ENCODE measurements around the gene RPL6. TPM values are rescaled to one million over a fixed set of nuclear protein-coding genes. Genes with fewer than 3 reads are reported as not detected.

The RPL6 gene
- total RNA-seq, 2 experiments from 2014 or later: 1,954 to 1,972 TPM

GRCh38 chr12:112375105-112375504 lies 34.3 kb downstream of the RPL6 start:
- Mint-ChIP-seq H3K9me3 (no peaks in the 10 kb centered on the region), H3K36me3 (ENCODE audit: low read depth) (no peaks in the 10 kb centered on the region), H3K27ac (no peak overlapping the region), H3K27me3 (no peaks in the 10 kb centered on the region), H3K4me3 (no peak overlapping the region), H3K4me1 (ENCODE audit: low read depth) (peaks cover 13% of the 10 kb centered on the region)
- ChIA-PET POLR2A (interaction anchor here (1.1 kb wide), 1 partner anchor 22 kb away, joined by 3 read pairs; no protein-coding TSS in a partner anchor), CTCF (no interaction called here)
- no peak for DNase-seq
- intact Hi-C loops (cut with micrococcal nuclease): no loop called here
- TF ChIP-seq, protein P1, sequence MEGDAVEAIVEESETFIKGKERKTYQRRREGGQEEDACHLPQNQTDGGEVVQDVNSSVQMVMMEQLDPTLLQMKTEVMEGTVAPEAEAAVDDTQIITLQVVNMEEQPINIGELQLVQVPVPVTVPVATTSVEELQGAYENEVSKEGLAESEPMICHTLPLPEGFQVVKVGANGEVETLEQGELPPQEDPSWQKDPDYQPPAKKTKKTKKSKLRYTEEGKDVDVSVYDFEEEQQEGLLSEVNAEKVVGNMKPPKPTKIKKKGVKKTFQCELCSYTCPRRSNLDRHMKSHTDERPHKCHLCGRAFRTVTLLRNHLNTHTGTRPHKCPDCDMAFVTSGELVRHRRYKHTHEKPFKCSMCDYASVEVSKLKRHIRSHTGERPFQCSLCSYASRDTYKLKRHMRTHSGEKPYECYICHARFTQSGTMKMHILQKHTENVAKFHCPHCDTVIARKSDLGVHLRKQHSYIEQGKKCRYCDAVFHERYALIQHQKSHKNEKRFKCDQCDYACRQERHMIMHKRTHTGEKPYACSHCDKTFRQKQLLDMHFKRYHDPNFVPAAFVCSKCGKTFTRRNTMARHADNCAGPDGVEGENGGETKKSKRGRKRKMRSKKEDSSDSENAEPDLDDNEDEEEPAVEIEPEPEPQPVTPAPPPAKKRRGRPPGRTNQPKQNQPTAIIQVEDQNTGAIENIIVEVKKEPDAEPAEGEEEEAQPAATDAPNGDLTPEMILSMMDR (IDR thresholded peaks at IDR 0.05): no peak
- no peak for ATAC-seq

DNA sequence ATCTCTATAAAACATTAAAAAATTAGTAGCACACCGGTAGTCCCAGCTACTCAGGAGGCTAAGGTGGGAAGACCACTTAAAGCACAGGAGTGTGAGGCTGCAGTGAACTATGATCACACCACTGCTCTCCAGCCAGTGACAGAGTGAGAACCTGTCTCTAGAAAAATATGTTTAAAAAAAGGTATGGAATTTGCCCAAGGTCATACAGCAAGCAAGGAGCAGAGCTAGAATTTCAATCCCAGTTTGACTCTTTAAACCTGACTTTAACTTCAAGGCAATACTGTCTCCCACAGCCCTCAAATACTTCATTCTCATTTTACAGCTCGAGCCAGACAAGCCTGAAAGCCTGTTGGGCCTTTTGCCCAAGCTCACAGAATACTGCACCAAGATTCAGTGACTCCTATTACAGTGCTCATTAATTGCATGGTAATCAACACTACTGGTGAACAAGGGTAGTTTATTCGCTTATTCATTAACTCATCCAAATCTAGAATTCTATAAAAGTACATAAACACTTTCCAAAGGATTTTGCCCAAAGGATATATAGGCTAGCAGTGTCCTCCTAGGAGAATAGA lies 35.2 kb downstream of the RPL6 start:
- ChIA-PET POLR2A (interaction anchor here (0.5 kb wide), 1 partner anchor 415 kb away, joined by 3 read pairs; no protein-coding TSS in a partner anchor), CTCF (no interaction called here)
- Mint-ChIP-seq H3K36me3 (ENCODE audit: low read depth) (no peaks in the 10 kb centered on the region), H3K27ac (no peak overlapping the region), H3K4me3 (no peak overlapping the region), H3K4me1 (ENCODE audit: low read depth) (peaks cover 13% of the 10 kb centered on the region), H3K27me3 (no peaks in the 10 kb centered on the region), H3K9me3 (no peaks in the 10 kb centered on the region)
- TF ChIP-seq, protein P1 (IDR thresholded peaks at IDR 0.05): no peak
- intact Hi-C loops (cut with micrococcal nuclease): no loop called here
- DNase-seq (no peak), ATAC-seq (no peak)

GRCh38 chr12:112370868-112371510 lies 38.4 kb downstream of the RPL6 start:
- intact Hi-C loops (cut with micrococcal nuclease): no loop called here
- CTCF ChIA-PET: interaction anchor here (1.8 kb wide), 1 partner anchor 16 kb away, joined by 9 read pairs; no protein-coding TSS in a partner anchor

DNA sequence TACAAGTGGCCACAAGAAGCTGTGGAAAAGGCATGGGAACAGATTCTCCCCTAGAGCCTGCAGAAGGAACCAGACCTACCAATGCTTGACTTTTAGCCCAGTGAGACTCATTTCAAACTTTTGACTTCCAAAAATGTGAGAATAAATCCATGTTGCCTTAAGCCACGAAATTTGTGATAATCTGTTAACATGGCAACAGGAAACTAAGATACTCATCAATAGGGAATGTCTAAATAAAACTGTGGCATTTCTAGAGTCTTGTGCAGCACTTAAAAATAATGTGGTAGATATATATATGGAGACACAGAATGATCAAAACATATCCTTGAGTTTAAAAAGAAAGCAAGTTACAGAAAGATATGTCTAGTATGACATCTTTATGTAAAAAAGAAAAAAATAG lies 39.2 kb downstream of the RPL6 start:
- Mint-ChIP-seq H3K27ac (no peak overlapping the region), H3K27me3 (no peaks in the 10 kb centered on the region), H3K4me3 (no peak overlapping the region), H3K36me3 (ENCODE audit: low read depth) (no peaks in the 10 kb centered on the region), H3K9me3 (no peaks in the 10 kb centered on the region), H3K4me1 (ENCODE audit: low read depth) (peaks cover 15% of the 10 kb centered on the region)
- no peak for ATAC-seq
- no peak for DNase-seq
- TF ChIP-seq, protein P1 (IDR thresholded peaks at IDR 0.05): no peak
- intact Hi-C loops (cut with micrococcal nuclease): no loop called here
- ChIA-PET POLR2A (no interaction called here), CTCF (no interaction called here)

More at GRCh38 chr12:112370868-112371510, 38.4 kb downstream of the RPL6 start:
- no peaks in the 10 kb centered on the region for H3K27me3 Mint-ChIP-seq
- H3K4me1 Mint-ChIP-seq (ENCODE audit: low read depth): peaks cover 12% of the 10 kb centered on the region
- H3K4me3 Mint-ChIP-seq: no peak overlapping the region
- TF ChIP-seq, protein P1 (IDR thresholded peaks at IDR 0.05): no peak
- DNase-seq: no peak
- POLR2A ChIA-PET: no interaction called here
- H3K36me3 Mint-ChIP-seq (ENCODE audit: low read depth): no peaks in the 10 kb centered on the region
- H3K9me3 Mint-ChIP-seq: no peaks in the 10 kb centered on the region
- no peak for ATAC-seq
- no peak overlapping the region for H3K27ac Mint-ChIP-seq

DNA sequence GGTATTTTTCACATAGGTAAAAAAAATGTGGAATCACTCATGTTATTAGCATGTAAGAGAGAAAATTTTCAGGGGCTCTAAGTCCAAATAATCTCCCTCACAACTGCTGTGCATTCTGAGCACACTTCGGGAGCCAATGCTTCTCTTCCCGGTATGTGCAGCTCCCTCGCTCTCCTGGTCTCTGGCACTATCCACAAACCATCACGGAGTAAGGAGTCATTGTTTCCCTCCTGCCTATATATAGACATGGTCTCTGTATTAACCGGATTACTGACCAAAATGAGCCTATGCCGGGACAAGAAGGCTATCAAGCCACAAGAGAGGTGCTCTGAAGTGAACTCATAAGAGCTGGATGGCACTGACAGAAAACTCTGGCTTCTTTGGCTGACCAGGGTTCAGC lies 40.5 kb downstream of the RPL6 start:
- POLR2A ChIA-PET: no interaction called here
- DNase-seq (no peak), ATAC-seq (no peak)
- intact Hi-C loops (cut with micrococcal nuclease): no loop called here
- no peaks in the 10 kb centered on the region for H3K27me3 Mint-ChIP-seq
- CTCF ChIA-PET: interaction anchor here (1.0 kb wide), 1 partner anchor 11 kb away, joined by 4 read pairs; no protein-coding TSS in a partner anchor
- H3K4me1 Mint-ChIP-seq (ENCODE audit: low read depth): peaks cover 15% of the 10 kb centered on the region
- no peaks in the 10 kb centered on the region for H3K36me3 Mint-ChIP-seq (ENCODE audit: low read depth)
- no peak overlapping the region for H3K27ac Mint-ChIP-seq
- TF ChIP-seq, protein P1 (IDR thresholded peaks at IDR 0.05): no peak
- no peaks in the 10 kb centered on the region for H3K9me3 Mint-ChIP-seq
- H3K4me3 Mint-ChIP-seq: no peak overlapping the region
